Peyer's patch (tissue), 4 donors: Measurements from ENCODE around the gene GUCY2F.

Source experiments
- CTCF ChIP-seq, 6 experiments: fragments of 450-650 bp in 4 of 6; fragments of 200-600 bp in 2 of 6; sonication (generic) in 1 of 6; IDR thresholded peaks; one replicate each; pipeline ENCODE4 v1.5.1; 2017 to 2019; ENCODE audit warnings: antibody characterized with exemption in 6 of 6, mild to moderate bottlenecking in 3 of 6, moderate library complexity in 1 of 6
- POLR2A ChIP-seq, 2 donors: fragments of 450-650 bp; IDR thresholded peaks; one replicate each; pipeline ENCODE4 v1.5.1; 2017; ENCODE audit warnings: antibody characterized with exemption in 2 of 2, mild to moderate bottlenecking in 2 of 2, moderate library complexity in 2 of 2

DNA sequence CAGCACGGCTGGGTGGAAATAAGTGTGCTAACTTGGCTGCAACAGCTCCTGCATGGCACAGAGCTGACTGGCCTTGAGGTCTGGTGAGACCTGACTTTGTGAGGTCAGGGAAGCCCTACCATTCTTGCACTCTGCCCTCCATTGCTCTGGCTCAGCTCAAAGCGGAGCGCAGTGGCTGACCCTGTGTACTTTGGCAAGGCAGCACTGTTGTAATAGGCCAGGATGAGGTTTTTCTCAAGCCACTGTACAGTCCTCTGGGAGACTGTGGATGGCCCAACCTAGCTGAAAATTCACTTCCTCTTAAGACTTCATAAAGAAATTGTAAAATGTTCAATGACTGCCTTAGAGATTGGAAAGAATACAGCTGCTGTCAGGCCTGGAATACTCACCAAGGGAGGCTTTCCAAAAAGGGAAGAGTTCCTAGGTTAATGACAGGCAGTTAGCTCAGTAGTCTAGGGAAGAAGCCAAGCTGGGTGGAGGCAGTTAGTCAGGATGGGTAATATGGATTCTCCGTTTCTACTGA lies 129.8 kb downstream of the GUCY2F start:
- TF ChIP-seq CTCF (IDR thresholded peaks at IDR 0.05) (no peak), POLR2A (IDR thresholded peaks at IDR 0.05) (no peak)
